ENCODE results near the gene PERP. TPM values are rescaled to one million over a fixed set of nuclear protein-coding genes. Genes with fewer than 3 reads are reported as not detected.
"Not testable (repeated sequence)": the region's sequence is repeated elsewhere in the genome, so short reads cannot be mapped to it uniquely, and the experiment has no call there.

Gene PERP
- total RNA-seq, 1 experiment from 2014 or later: 38.0 TPM

- no peak for DNase-seq (ENCODE audit: low read depth, low spot score)
- in situ Hi-C loops (cut with HindIII; ENCODE audit: low pct_unique_long_range_greater_than_20kb, low sequenced_read_pairs): no loop called here
Observed at GRCh38 chr6:138084904-138085838, 22.0 kb downstream of the PERP start.

GRCh38 chr6:138082232-138082631 is 25.0 kb downstream of the PERP start:
- in situ Hi-C loops (cut with HindIII; ENCODE audit: low pct_unique_long_range_greater_than_20kb, low sequenced_read_pairs): no loop called here

DNA sequence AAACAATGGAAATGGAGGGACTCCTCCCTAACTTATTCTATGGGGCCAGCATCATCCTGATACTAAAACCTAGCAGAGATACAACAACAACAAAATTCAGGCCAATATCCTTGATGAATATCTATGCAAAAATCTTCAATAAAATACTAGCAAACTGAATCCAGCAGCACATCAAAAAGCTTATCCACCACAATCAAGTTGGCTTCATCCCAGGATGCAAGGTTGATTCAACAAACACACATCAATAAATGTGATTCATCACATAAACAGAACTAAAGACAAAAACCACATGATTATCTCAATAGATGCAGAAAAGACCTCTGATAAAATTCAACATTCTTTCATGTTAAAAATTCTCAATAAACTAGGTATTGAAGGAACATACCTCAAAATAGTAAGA is 27.7 kb downstream of the PERP start:
- in situ Hi-C loops (cut with HindIII; ENCODE audit: low pct_unique_long_range_greater_than_20kb, low sequenced_read_pairs); DNase-seq (ENCODE audit: low read depth, low spot score): not testable (repeated sequence)

More at GRCh38 chr6:138082232-138082631, 25.0 kb downstream of the PERP start:
- DNase-seq (ENCODE audit: low read depth, low spot score): no peak

- in situ Hi-C loops (cut with HindIII; ENCODE audit: low pct_unique_long_range_greater_than_20kb, low sequenced_read_pairs): no loop called here
- DNase-seq (ENCODE audit: low read depth, low spot score): no peak
Observed at GRCh38 chr6:138078491-138078890, 28.7 kb downstream of the PERP start.

DNA sequence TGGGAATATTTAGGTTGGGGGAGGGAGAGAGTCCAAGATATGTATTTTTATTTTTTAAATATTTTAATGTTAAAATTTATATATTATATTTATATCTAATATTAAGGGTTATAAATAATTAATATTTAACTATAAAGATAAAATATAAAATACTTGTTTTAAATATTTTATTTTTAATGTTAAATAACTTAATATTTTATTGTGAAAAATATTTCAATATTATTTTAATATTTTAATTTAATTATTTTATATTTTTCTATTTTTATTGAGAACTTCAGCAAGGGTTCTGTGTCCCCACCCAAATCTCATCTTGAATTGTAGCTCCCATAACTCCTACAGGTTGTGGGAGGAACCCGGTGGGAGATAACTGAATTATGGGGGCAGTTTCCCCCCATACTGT is 34.0 kb downstream of the PERP start:
- DNase-seq (ENCODE audit: low read depth, low spot score): no peak
- in situ Hi-C loops (cut with HindIII; ENCODE audit: low pct_unique_long_range_greater_than_20kb, low sequenced_read_pairs): no loop called here

- in situ Hi-C loops (cut with HindIII; ENCODE audit: low pct_unique_long_range_greater_than_20kb, low sequenced_read_pairs): no loop called here
- DNase-seq (ENCODE audit: low read depth, low spot score): no peak
Observed at GRCh38 chr6:138063726-138064125, 43.5 kb downstream of the PERP start.

- DNase-seq (ENCODE audit: low read depth, low spot score): no peak
- in situ Hi-C loops (cut with HindIII; ENCODE audit: low pct_unique_long_range_greater_than_20kb, low sequenced_read_pairs): no loop called here
Observed at GRCh38 chr6:138054982-138055381, 52.2 kb downstream of the PERP start.

DNA sequence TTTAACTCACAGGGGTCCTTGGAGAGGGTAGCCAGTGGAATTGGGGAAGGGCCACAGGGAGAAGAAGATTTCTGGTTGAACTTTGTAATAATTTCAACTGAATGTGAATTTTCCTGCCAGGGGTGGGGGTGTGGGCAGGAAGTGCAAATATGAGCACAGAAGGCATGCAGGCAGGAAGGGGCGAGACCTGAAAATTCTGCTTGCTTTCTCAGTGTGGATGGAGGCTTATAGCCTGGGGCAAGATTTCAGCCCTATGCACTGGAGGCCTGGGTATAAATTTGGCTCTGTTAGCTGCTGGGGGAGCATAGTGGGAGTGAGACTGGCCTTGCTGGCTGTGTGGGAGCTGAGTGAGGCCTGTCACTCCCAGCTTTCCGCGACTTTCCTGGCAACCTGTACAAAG is 54.4 kb downstream of the PERP start:
- no peak for DNase-seq (ENCODE audit: low read depth, low spot score)
- in situ Hi-C loops (cut with HindIII; ENCODE audit: low pct_unique_long_range_greater_than_20kb, low sequenced_read_pairs): no loop called here

GRCh38 chr6:138044972-138045371 is 62.2 kb downstream of the PERP start:
- in situ Hi-C loops (cut with HindIII; ENCODE audit: low pct_unique_long_range_greater_than_20kb, low sequenced_read_pairs): no loop called here
- no peak for DNase-seq (ENCODE audit: low read depth, low spot score)

DNA sequence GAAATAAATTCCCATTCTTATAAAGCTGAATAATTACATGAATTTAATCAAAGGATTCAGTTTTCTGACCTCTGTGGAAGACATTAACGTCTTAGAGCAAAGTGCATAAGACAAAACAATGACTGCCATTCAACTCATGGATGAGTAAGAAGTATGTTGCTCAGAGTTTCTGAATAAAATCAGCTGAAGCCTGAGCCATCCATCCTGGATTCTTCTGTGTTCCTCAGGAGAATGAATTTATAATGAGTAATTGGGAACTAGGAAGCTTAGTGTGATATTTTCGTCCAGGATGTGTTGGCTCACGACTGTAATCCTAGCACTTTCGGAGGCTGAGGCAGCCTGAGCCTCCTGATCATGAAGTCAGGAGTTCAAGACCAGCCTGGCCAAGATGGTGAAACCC is 62.8 kb downstream of the PERP start:
- peak; percentile 88 for DNase-seq (ENCODE audit: low read depth, low spot score)
- in situ Hi-C loops (cut with HindIII; ENCODE audit: low pct_unique_long_range_greater_than_20kb, low sequenced_read_pairs): no loop called here

Other genes starting within 250 kb of the PERP start
- gene TNFAIP3, start 240.2 kb downstream of the PERP start, total RNA-seq (2014; rRNA removed; shearing (Covaris generic)): 107 and 110 TPM in 2 replicates
- gene ARFGEF3, start 54.5 kb upstream of the PERP start, total RNA-seq (2014; rRNA removed; shearing (Covaris generic)): 0.82 and 0.85 TPM in 2 replicates
- not detected in 2 replicates for gene PBOV1, start 111.1 kb upstream of the PERP start, total RNA-seq (2014; rRNA removed; shearing (Covaris generic))